IPS-NIHi11 (cell line): Measurements from ENCODE around the gene CHCHD6.

Experiments
- DNase-seq: peaks from one replicate; pipeline ENCODE4 v3.0.0; 2012; ENCODE audit warnings: mixed read lengths, low spot score

CHCHD6 gene

DNA sequence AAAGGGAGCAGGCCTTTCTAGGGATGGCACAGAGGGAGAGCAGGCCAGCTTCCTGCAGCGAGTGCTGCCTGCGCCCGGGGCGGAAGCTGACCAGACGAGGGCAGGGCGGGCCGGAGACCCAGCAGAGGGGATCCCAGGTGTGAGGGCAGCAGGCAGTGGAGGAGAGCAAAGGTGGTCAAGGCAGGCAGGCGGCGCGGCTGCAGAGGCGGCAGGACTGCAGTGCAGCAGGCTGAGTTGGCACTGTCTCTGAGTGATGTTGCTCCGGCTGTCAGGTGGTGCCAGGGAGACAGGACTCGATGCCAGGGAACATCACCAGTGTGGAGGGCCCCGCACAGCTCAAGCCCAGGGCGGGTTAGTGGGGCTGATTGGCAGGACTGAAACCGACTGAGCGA is 256.6 kb downstream of the CHCHD6 start:
- no peak for DNase-seq

DNA sequence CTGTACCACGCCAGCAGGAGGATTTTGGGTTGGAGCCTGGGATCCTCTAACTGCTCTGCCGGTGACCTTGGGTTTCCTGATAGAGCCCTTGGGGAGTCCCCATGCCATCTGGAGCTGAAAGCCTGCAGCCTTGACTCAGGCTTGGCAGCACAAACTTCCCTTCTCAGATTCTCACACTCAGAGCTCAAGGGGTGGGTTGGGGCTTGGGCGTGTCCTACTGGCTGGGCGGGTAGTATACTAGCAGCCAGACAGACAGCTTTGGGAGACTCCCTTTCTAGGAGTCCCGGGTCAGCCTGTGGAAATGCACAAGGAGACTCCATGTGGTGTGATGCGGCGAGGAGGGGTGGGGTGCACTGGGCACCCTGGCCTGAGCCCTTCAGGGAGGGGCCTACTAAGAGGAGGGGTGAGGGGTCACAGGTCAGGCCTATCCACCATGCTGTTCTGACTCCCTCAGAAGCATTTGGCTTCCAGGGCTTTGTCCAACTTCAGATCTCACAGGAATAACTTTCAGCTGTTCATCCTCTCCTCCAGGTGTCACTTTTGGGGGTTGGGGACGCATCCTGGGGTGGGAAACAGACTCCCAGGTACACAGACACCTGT is 257.3 kb downstream of the CHCHD6 start:
- DNase-seq = peak; percentile 60

- no peak for DNase-seq
Measured at GRCh38 chr3:126961791-126962461, 257.9 kb downstream of the CHCHD6 start.

- DNase-seq = no peak
Measured at GRCh38 chr3:126962756-126963155, 258.7 kb downstream of the CHCHD6 start.

DNA sequence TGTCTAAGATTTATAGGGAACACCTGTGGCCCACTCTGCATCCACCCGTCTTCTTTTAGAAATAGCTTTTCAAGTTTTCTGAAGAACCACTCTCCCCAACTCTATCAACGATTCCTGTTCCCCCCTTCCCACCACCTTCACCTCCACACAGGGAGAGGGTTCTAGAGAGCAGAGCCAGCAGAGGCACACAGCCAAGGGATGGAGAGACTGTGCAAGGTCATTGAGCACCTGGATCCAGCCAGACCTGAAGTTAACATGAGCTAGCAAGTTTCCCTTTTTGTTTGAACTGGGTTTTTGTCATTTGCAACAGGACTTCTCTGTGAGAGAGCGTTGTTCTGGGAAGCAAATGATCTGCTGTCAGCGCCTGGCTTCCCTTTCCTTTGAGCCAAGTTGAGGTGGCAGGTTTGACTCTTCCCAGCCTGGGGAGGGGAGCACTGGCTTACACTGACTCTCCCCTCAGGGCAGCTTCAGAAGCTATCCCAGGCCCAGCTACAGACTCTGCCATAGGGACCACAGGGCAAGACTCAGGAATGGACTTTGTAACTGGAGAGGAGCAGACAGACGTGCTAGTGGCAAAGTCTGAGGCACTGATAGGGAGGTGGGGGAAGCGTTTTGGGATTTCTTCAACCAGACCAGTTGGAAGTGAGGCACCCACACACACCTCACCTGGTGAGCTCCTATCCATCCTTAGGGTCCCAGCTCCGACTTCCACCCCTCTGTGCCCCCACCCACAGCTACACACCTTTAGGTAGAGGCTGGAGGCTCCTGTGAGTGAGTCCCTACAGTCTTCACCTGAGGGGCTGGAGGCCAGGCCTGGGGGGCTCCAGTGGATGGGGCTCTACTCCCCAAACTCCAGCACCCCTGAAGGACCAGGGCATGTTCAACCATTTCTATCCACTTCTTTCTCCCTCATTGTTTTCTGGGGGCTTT is 259.5 kb downstream of the CHCHD6 start:
- no peak for DNase-seq

DNA sequence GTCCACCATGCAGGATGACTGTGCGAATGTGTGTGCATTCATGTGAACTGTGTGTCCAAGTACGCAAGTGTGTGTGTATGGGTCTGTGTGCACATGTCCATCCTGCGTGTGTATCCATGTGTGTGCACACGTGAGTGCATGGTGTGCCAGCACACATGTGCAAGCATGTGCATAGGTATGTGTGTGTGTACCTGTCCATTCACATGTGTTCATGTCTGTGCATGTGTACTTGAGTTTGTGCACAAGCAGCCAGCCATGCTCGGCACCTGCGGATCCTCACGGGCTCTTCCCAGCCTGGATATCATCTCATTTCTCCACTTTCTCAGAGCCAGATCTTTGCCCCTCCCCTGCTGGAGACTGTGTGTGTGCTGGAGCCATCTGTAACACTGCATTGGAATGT is 260.2 kb downstream of the CHCHD6 start:
- no peak for DNase-seq

DNA sequence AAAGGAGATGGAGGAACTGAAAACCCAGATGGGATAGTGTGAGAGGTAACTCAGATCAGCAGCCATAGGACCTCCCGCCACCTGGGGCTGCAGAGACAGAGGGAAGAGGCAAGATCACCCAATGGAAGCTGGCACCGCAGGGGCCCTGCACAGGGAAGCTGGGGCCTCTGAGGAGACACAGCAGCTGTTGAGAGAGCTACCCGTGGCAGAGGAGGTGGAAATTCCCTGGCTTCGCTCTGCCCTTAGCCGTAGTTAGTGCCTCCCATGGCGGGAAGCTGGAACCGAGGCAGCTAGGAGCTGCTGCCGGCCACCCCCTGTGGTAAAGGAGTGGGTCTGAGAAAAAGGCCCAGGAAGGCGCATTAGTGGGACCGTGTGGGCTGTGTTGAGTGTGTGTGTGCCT is 260.9 kb downstream of the CHCHD6 start:
- DNase-seq = no peak

DNA sequence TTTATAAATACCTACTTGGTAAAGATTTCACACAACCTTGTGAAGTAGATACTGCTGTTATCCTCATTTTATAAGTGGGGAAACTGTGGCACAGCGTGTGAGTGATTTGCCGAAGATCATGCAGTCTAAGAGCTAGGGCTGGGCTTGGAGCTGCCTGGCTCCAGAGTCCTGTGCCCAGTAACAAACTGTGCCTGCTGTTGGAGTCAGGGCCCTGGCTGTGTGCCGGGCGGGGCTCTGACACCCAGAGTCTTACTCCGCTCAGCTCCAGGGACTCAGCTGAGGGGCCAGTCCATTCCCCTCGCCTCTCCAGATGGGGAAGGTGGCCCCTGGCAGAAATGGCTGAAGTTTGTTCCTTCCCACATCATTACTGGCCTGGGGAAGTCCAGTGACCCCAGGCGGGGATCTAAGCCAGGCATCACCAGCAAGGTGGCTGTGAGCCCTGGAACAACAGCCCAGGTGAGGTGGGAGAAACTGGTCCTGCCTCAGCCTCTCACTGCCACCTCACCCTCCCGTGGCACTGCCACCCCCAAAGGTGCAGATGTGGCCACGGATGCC is 261.6 kb downstream of the CHCHD6 start:
- DNase-seq = no peak

DNA sequence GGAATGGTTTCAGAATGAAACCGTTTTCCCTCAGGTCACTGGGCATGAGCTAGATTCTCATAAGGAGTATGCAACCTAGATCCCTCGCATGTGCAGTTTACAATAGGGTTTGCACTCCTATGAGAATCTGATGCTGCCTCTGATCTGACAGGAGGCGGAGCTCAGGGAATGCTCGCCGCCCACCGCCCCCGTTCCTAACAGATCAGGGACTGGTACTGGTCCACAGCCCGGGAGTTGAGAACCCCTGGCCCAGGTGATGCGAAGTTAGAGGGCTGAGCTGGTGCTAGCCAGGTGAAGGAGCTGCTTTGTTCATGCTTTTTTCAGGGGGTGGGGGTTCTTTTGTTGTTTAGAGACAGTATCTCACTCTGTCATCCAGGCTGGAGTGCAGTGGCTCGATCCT is 263.3 kb downstream of the CHCHD6 start:
- no peak for DNase-seq

DNA sequence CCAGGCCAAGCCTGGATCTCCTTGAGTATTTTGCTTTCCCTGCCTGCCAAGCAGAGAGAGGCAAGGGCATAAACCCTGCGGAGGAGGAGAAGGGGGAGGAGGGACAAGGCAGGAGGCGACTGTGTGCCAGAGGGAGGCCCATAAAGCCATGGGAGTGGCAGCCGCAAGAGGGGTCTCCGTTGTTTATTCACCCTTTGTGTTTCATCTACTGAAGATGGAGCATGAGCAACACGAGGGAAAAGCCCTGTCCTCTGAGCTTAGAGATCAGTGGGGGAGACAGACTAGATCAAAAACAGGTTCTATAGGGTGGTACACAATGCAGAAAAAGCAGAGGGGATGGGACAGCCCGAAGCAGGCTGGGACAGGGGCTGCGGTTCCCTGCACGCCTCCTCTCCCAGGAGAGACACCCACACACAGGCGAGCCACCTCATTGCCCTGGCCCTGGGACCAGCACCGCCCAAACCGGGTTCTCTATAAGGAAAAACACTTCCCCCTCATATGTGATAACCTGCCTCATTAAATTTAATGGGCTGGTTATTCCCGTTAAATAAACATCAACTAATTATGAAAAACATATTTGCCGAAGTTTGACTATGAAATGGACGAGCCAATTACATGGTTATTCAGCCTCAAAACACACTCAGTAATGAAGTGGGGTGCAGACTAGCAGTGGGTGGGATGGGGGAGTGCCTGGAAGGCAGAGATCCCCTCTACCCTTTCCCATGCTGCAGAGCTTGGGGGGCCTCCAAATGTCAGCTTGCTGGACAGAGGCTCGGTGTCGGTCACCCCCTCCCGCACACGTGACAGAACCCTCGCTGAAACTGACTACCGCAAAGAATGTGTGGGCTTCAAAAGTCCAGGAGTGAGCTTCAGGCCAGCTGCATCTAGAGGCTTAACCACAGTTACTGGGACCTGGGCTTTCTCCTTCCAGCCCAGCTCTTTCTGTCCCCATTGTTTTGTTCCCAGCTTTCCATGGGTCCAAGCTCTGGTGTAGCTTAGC is 264.7 kb downstream of the CHCHD6 start:
- DNase-seq = no peak

DNA sequence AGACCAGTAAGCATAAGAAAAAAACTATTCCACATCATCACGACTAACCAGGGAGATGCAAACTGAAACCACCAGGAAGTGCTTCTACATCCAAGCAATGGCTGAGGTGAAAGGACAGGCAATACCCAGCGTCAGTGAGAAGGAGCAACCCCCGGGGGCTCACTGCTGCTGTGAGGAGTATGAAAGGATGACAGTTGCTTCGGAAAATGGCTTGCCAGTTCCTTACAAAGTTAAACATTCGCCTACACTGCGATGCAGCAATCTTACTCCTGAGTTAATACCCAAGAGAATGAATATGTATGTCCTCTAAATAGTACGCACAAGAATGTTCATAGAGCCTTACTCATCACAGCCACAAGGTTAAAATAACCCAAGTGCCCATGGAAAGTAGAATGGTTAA is 265.5 kb downstream of the CHCHD6 start:
- no peak for DNase-seq

DNA sequence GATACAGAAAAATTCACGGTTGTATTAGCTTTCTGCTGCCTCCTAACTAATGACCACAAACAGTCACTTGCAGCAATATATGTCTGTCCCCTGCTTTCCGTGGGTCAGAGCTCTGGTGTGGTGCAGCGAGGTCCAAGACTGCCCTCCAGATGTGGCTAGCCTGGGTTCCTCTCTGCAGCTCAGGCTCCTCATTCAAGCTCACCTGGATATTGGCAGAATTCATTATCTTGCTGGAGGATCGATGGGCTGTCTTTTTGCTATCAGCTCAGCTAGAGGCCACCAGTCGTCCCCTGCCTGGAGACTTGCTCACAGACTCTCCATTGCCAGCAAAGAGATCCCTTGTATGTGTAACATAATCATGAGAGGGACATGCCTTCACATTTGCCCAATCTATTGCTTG is 266.1 kb downstream of the CHCHD6 start:
- no peak for DNase-seq

DNA sequence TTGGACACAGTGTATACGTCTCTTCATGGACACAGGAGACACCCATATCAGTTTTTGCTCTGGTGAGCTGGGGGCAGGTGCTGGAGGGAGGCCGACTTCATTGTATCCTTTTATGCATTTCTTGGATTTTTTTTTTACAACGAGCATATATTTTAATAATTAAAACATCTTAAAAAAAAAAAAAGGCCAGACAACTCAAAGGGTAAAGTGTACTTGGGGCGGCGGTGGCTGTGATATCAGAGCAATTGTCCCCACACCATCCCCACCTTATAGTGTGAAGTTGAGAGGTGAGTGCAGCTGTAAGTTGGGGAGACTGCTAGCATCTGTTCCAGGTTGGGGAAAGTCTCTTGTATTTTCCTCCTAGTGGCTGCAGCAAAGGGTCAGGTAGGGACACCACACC is 266.9 kb downstream of the CHCHD6 start:
- DNase-seq = no peak

DNA sequence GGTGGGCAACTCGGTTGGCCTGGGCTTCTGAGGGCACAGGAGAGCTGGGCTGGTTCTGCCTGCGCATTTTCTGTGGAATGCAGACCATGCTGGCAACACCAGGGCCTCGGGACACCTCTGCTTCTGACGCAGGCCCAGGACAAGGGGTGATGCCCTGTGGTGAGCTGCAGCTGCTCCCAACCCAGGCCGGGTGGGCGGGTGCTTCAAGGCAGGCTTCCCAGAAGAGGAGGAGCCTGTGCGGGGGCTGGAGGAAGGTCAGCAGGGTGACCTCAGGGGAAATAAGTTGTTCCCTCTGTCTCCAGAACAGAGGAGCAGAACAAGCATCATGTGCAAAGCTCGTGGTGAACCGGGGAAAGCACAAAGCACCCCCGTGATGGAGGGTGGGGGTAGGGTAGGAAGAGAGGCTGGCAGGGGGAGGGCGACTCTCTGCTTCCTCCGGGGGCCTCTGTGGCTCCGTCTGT is 267.9 kb downstream of the CHCHD6 start:
- peak; percentile 66 for DNase-seq

DNA sequence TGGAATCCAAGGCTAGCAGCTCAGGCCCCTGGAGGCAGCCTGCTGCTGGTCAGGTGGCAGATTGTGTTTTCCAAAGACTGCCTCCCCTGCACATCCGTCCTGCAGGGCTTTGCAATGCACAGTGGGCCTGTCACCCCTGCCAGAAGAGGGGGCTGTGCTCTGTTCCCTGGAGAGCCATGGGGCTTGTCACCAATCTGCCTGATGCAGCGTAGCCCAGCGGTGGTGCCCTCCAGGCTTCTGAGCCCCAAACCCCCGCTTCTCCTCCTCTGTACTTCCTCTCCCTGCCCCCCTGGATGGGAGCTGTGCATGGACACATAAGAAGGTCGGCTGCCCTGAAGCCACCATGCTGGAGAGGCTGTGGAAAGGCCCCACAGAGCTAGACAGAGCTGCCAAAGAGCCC is 268.8 kb downstream of the CHCHD6 start:
- DNase-seq = no peak

GRCh38 chr3:126973814-126974213 is 269.8 kb downstream of the CHCHD6 start:
- DNase-seq = no peak

DNA sequence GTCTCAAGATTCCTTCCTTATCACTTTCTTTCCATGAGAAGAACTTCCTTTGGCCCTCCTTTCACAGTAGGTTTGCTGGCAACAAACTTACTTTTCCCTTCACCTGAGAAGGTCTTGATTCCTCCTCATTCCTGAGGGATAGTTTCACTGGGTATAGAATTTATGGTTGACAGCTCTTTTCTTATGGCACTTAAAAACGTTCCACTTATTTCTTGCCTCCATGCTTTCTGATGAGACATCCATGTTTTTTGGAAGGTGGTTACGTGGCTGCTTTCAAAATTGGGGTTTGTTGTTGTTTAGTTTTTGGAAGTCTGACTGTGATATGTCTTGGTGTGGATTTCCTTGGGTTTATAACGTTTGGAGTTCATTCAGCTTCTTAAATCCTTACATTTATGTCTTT is 270.7 kb downstream of the CHCHD6 start:
- no peak for DNase-seq

DNA sequence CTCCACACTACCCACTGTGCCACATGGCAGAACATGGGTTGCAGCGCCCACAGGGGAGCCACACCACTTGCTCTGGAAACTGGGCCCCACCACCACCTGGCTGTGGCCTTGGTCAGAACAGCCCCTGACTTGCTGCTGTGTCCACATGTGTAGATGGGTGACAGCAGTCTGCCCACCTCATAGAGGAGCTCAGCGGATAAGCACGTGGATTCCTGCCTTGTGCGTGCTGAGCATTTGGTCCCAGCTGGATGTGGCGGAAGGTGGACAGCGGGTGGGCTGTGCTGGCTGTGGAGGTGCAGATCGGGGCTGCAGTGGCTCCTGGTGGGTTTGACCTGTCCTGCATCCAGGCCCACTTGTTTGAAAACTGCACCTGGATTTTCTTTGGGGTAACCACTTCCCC is 272.9 kb downstream of the CHCHD6 start:
- no peak for DNase-seq

DNA sequence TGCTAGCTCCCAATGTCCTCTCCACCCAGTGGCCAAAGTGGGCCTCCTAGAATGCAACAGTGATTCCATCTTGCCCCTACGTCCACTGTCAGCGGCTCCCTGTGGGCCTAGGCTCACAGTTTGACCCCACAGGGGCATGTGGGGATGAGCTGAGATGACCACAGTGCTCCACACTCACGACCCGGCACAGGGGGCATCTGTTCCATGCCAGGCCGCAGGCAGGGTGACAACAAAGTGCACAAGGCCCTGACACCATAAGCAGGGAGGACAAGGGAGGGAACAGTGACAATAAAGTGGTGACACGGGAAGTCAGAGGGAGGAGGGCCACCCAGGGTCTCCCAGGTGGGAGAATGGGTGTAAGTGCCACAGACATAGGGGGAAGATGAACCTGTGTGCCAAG is 273.8 kb downstream of the CHCHD6 start:
- DNase-seq = no peak

DNA sequence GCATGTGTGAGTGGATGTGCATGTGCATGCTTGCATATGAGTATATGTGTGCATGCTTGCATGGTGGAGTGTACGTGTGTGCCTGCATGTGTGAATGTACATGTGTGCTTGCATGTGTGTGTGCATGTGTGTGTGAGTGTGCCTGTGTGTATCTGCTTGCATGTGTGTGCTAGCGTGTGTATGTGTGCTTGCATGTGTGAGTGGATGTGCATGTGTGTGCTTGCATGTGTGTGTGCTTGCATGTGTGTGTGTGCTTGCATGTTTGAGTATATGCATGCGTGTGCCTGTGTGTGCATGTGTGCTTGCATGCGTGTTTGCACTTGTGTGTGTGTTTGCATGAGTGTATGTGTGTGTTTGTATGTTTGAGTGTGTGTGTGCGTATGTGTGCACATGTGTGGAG is 274.3 kb downstream of the CHCHD6 start:
- DNase-seq = no peak

DNA sequence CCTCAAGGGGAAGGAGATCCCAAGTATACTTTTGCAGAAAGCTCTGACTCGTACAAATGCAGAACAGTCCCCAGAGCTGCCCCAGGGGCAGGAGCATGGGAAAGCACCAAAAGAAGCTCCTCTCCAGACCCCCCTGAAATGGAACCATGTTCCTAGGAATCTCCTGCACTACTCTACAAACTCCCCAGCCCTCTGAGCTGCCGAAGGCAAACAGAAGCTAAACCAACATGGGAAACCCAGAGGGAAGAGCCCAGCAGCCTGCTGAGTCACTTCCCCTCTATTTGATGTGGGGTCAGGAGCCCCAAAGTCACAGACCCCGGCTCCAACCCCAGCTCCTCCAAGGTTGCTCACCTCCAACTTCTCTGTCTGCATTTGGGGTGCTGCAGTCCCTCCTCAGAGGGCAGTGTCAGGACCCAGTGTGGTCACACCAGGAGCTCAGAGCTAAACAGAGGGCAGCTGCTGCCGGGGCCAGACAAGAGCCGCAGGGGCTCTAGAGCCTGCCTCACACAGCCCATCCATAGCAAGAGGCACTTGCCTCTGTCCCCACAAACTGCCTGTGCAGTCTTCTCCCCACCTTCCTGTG is 275.1 kb downstream of the CHCHD6 start:
- DNase-seq = no peak
